ENCODE measurements around the gene TLE2.
"Not testable (repeated sequence)": the region's sequence is repeated elsewhere in the genome, so short reads cannot be mapped to it uniquely, and the experiment has no call there.

The TLE2 gene

GRCh38 chr19:2982561-2982960 is 46.5 kb downstream of the TLE2 start:
- no peak for DNase-seq

GRCh38 chr19:2981898-2982297 is 47.2 kb downstream of the TLE2 start:
- DNase-seq = no peak

GRCh38 chr19:2978772-2979171 is 50.3 kb downstream of the TLE2 start:
- DNase-seq = no peak

GRCh38 chr19:2978166-2978767 is 50.8 kb downstream of the TLE2 start:
- DNase-seq = no peak

GRCh38 chr19:2977746-2978138 is 51.3 kb downstream of the TLE2 start:
- no peak for DNase-seq

GRCh38 chr19:2977001-2977745 is 51.9 kb downstream of the TLE2 start, which contains the start of gene TLE6:
Gene TLE6, plus strand, starts transcription at chr19:2977564. Its CDS starts 670 bp downstream, at chr19:2978234.
- peak; percentile 90 to 93 (median 92) for DNase-seq

- no peak for DNase-seq
These were observed 52.5 kb downstream of the TLE2 start for GRCh38 chr19:2976609-2977000.

GRCh38 chr19:2974342-2975041 is 54.6 kb downstream of the TLE2 start:
- no peak for DNase-seq

GRCh38 chr19:2973229-2973628 is 55.9 kb downstream of the TLE2 start:
- DNase-seq = no peak

GRCh38 chr19:2970201-2970835 is 58.8 kb downstream of the TLE2 start:
- no peak for DNase-seq

GRCh38 chr19:2969104-2969504 is 60.0 kb downstream of the TLE2 start:
- DNase-seq = no peak

GRCh38 chr19:2967972-2968371 is 61.1 kb downstream of the TLE2 start:
- DNase-seq = no peak

GRCh38 chr19:2964874-2965273 is 64.2 kb downstream of the TLE2 start:
- no peak for DNase-seq

GRCh38 chr19:2963631-2964030 is 65.4 kb downstream of the TLE2 start:
- not testable (repeated sequence) for DNase-seq

- no peak for DNase-seq
These were observed 66.0 kb downstream of the TLE2 start for GRCh38 chr19:2963122-2963521.

GRCh38 chr19:2962018-2962670 is 66.9 kb downstream of the TLE2 start:
- DNase-seq = peak; percentile 20 to 86 (median 44)

- no peak for DNase-seq
These were observed 69.0 kb downstream of the TLE2 start for GRCh38 chr19:2960120-2960519.

GRCh38 chr19:2957160-2957559 is 71.9 kb downstream of the TLE2 start:
- DNase-seq = no peak

GRCh38 chr19:2952953-2953481 is 76.1 kb downstream of the TLE2 start:
- no peak for DNase-seq

GRCh38 chr19:2950286-2951124 is 78.6 kb downstream of the TLE2 start:
- DNase-seq = peak; percentile 99 to 100 (median 100)

- no peak for DNase-seq
These were observed 79.2 kb downstream of the TLE2 start for GRCh38 chr19:2949939-2950285.
